Upper lobe of left lung (tissue), 4 donors: ENCODE data around the gene LBH.

Source experiments
- CTCF ChIP-seq, 6 experiments: fragments of 450-650 bp in 4 of 6; fragments of 200-600 bp in 2 of 6; sonication (generic) in 2 of 6; IDR thresholded peaks; one replicate each; pipeline ENCODE4 v1.5.1; 2016 to 2019; ENCODE audit warnings: antibody characterized with exemption in 6 of 6
- EP300 ChIP-seq, 4 donors: sonication (generic); formaldehyde crosslinking; IDR thresholded peaks; one replicate each; pipeline ENCODE4 v1.5.1; 2017; ENCODE audit warnings: antibody characterized with exemption in 4 of 4, control low read depth in 2 of 4
- POLR2A ChIP-seq, 4 donors: fragments of 450-650 bp; IDR thresholded peaks; one replicate each; pipeline ENCODE4 v1.5.1; 2016 to 2017; ENCODE audit warnings: antibody characterized with exemption in 4 of 4, mild to moderate bottlenecking in 2 of 4
- POLR2AphosphoS5 ChIP-seq, 2 donors: sonication (generic); formaldehyde crosslinking; IDR thresholded peaks; one replicate each; pipeline ENCODE4 v1.5.1; 2017; ENCODE audit warnings: antibody characterized with exemption in 2 of 2

GRCh38 chr2:30275256-30275655, 43.9 kb downstream of the LBH start:
- TF ChIP-seq CTCF (IDR thresholded peaks at IDR 0.05) (no peak), POLR2A (IDR thresholded peaks at IDR 0.05) (no peak), EP300 (IDR thresholded peaks at IDR 0.05) (no peak), POLR2AphosphoS5 (IDR thresholded peaks at IDR 0.05) (no peak)
